ENCODE results near the gene ASB7.

DNA sequence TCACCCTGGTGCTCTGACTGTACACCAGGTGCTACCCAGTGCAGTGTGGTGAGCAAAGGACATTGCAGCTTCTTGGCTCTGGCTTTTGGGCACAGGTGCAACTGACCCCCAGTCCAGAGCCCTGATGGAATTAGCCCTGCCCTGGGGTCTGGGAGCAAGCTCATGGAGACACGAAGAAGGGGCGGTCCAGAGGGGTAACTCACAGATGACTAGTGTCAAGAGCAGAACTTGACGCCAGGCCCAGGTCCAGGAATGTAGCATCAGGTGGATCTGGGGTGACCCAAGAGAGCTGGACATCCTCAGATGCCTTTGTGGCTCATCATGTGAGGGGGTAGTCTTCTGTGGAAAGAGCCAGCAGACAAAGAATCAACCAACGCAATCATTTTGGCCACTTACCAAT is 88.9 kb downstream of the ASB7 start:
- TF ChIP-seq, protein P1, sequence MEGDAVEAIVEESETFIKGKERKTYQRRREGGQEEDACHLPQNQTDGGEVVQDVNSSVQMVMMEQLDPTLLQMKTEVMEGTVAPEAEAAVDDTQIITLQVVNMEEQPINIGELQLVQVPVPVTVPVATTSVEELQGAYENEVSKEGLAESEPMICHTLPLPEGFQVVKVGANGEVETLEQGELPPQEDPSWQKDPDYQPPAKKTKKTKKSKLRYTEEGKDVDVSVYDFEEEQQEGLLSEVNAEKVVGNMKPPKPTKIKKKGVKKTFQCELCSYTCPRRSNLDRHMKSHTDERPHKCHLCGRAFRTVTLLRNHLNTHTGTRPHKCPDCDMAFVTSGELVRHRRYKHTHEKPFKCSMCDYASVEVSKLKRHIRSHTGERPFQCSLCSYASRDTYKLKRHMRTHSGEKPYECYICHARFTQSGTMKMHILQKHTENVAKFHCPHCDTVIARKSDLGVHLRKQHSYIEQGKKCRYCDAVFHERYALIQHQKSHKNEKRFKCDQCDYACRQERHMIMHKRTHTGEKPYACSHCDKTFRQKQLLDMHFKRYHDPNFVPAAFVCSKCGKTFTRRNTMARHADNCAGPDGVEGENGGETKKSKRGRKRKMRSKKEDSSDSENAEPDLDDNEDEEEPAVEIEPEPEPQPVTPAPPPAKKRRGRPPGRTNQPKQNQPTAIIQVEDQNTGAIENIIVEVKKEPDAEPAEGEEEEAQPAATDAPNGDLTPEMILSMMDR (conservative IDR thresholded peaks at IDR 0.05 in 1 of 2, IDR thresholded peaks at IDR 0.05 in 1 of 2; ENCODE audit: low read depth in 1 of 2, low read length in 2 of 2), result no peak
- TF ChIP-seq EZH2 (IDR thresholded peaks at IDR 0.05; ENCODE audit: low read length, missing control alignments), result no peak
